ENCODE results near the gene KBTBD8. TPM values are rescaled to one million over a fixed set of nuclear protein-coding genes. Genes with fewer than 3 reads are reported as not detected.

The KBTBD8 gene
- total and polyA plus RNA-seq, 9 of the 15 experiments (the other 6 are each of a cell fraction or from before 2014, with no cell fraction given), result 2.7 to 9.1 (median 5.6) TPM

GRCh38 chr3:66998113-66998903 lies at the start of gene KBTBD8 (continued):
- TF ChIP-seq E2F8 (IDR thresholded peaks at IDR 0.05; ENCODE audit: low read depth, partially characterized antibody) (no peak), MAFF (IDR thresholded peaks at IDR 0.05; ENCODE audit: low read length) (no peak), ZNF766 (CRISPR knock-in tag; conservative IDR thresholded peaks at IDR 0.05) (no peak), STAT5A (IDR thresholded peaks at IDR 0.05; ENCODE audit: borderline replicate concordance, low read length) (no peak)

DNA sequence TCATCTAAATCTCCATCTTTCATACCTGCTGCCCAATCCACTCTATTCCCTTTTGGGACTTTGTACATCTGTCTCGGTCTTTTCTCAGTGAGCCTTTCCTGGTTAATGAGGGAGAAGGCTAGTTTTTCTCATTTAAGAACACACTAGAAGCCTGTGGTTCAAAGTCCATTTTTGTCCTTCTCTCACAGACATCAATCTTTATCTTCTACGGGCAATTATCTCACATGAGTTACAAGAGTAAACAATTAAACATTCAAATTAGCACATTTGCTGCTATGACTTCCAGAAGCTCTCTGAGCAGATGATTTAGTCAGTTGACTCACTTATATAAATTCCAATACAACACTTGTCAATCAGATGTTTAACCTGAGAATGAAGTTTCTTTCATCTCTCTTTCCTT lies 49.3 kb upstream of the KBTBD8 start:
- Histone ChIP-seq H3K27me3 (ENCODE audit: control insufficient read depth in 2 of 2, insufficient read depth in 2 of 2, low read length in 2 of 2) (no peaks in the 10 kb centered on the region), H3K36me3 (ENCODE audit: control insufficient read depth, insufficient read depth, low read length) (no peaks in the 10 kb centered on the region), H3K9me1 (ENCODE audit: control insufficient read depth, insufficient read depth, low read length) (no peaks in the 10 kb centered on the region), H3K9me3 (replicated peaks; ENCODE audit: control insufficient read depth, insufficient read depth, low read depth, low read length) (no peaks in the 10 kb centered on the region), H4K20me1 (replicated peaks; ENCODE audit: control insufficient read depth, insufficient read depth, low read length) (no peaks in the 10 kb centered on the region), H3K9ac (ENCODE audit: insufficient read depth in 1 of 2, low read depth in 2 of 2, low read length in 2 of 2) (no peak overlapping the region), H3K4me2 (ENCODE audit: insufficient read depth, low read length) (no peak overlapping the region), H3K27ac (ENCODE audit: extremely low read depth, low read depth, low read length) (no peak overlapping the region), H2AFZ (ENCODE audit: low read depth, low read length) (no peak overlapping the region), H3K4me3 (no peak overlapping the region), H3K4me1 (replicated peaks in 1 of 2; ENCODE audit: control insufficient read depth in 2 of 2, insufficient read depth in 2 of 2, low read length in 2 of 2) (no peaks in the 10 kb centered on the region), H3K79me2 (ENCODE audit: control insufficient read depth, insufficient read depth, low read length) (no peaks in the 10 kb centered on the region)
- no peak for FAIRE-seq
- DNase-seq (ENCODE audit: extremely low read depth in 1 of 4, low spot score in 3 of 4), result no peak
- no TSS peak for BruUV-seq (replicated peaks)
- TF ChIP-seq TRIM28 (IDR thresholded peaks at IDR 0.05) (no peak), TRIM25 (IDR thresholded peaks at IDR 0.05; ENCODE audit: borderline replicate concordance) (no peak), ARID2 (IDR thresholded peaks at IDR 0.05) (no peak), HNRNPLL (IDR thresholded peaks at IDR 0.05; ENCODE audit: low read depth, low read length, poor library complexity, severe bottlenecking) (no peak), SNIP1 (IDR thresholded peaks at IDR 0.05; ENCODE audit: low read depth) (no peak), PURB (CRISPR knock-in tag; IDR thresholded peaks at IDR 0.05; ENCODE audit: low read depth) (no peak), TBP (optimal IDR thresholded peaks at IDR 0.05; ENCODE audit: low read depth, low read length) (no peak), TCF7 (IDR thresholded peaks at IDR 0.05; ENCODE audit: borderline replicate concordance) (no peak), KLF1 (tag; IDR thresholded peaks at IDR 0.05) (no peak), PTBP1 (IDR thresholded peaks at IDR 0.05; ENCODE audit: low read depth, low read length) (no peak), ZNF717 (CRISPR knock-in tag; IDR thresholded peaks at IDR 0.05) (no peak)
- POLR2A ChIA-PET, result no interaction called here
- ATAC-seq, result no peak
- intact Hi-C loops (cut with micrococcal nuclease), result no loop called here
- CTCF ChIA-PET (ENCODE audit: low intra/inter-chr PET ratio), result no interaction called here
- in situ Hi-C loops (cut with MboI), result loop anchor here (25.0 kb wide), 2 partner anchors 838 to 1938 kb away; no protein-coding TSS in a partner anchor
- WGBS (ENCODE audit: insufficient coverage, low coverage, missing lambda C conversion rate), result 0% methylated on average over 2 of the region's 2 CpGs
